ENCODE results near the gene TIPRL.

The TIPRL gene

GRCh38 chr1:168216171-168216570 lies 37.4 kb downstream of the TIPRL start:
- 90 to 95% methylated on average over 2 to 4 of the region's 4 CpGs for WGBS, 2 experiments (ENCODE audit: insufficient coverage in 2 of 2)
- no peaks in the 10 kb centered on the region for H3K4me1 ChIP-seq (ENCODE audit: control insufficient read depth, insufficient read depth, low read length, poor library complexity, severe bottlenecking)
- H3K27ac ChIP-seq (ENCODE audit: low read depth, low read length, severe bottlenecking), result no peak overlapping the region
- no peak overlapping the region for H3K4me3 ChIP-seq (ENCODE audit: extremely low read depth, insufficient read depth, low read length, poor library complexity, severe bottlenecking)
- no peaks in the 10 kb centered on the region for H3K36me3 ChIP-seq (ENCODE audit: control insufficient read depth, insufficient read depth, low read length)
- H3K9me3 ChIP-seq (ENCODE audit: control insufficient read depth, low read length), result peaks cover 3% of the 10 kb centered on the region

- no peaks in the 10 kb centered on the region for H3K36me3 ChIP-seq (ENCODE audit: control insufficient read depth, insufficient read depth, low read length)
- no peaks in the 10 kb centered on the region for H3K9me3 ChIP-seq (ENCODE audit: control insufficient read depth, low read length)
- 89 to 92% methylated on average over 2 to 4 of the region's 4 CpGs for WGBS, 2 experiments (ENCODE audit: insufficient coverage in 2 of 2)
These were observed 38.9 kb downstream of the TIPRL start for GRCh38 chr1:168217664-168218063.

DNA sequence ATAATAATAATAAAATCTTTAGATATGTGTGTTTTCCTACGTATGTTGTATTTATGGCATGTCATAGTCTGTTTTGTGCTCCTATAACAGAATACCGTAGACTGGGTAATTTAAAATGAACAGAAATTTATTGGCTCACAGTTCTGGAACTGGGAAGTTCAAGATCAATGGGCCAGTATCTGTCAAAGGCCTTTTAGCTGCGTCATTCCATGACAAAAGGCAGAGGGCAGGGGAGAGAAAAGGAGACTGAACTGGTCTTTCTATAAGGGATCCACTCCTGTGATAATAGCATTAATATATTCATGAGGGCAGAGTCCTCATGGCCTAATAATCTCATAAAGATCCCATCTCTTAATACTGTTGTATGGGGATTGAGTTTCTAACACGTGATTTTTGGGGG lies 39.9 kb downstream of the TIPRL start:
- WGBS, 2 experiments (ENCODE audit: insufficient coverage in 2 of 2), result 79 to 85% methylated on average over 2 to 4 of the region's 4 CpGs
- no peak overlapping the region for H3K4me3 ChIP-seq (ENCODE audit: extremely low read depth, insufficient read depth, low read length, poor library complexity, severe bottlenecking)
- H3K9me3 ChIP-seq (ENCODE audit: control insufficient read depth, low read length), result peaks cover 8% of the 10 kb centered on the region
- H3K36me3 ChIP-seq (ENCODE audit: control insufficient read depth, insufficient read depth, low read length), result no peaks in the 10 kb centered on the region
- H3K4me1 ChIP-seq (ENCODE audit: control insufficient read depth, insufficient read depth, low read length, poor library complexity, severe bottlenecking), result no peaks in the 10 kb centered on the region
- no peak overlapping the region for H3K27ac ChIP-seq (ENCODE audit: low read depth, low read length, severe bottlenecking)

More at GRCh38 chr1:168217664-168218063, 38.9 kb downstream of the TIPRL start:
- Histone ChIP-seq H3K27ac (ENCODE audit: low read depth, low read length, severe bottlenecking) (no peak overlapping the region), H3K4me1 (ENCODE audit: control insufficient read depth, insufficient read depth, low read length, poor library complexity, severe bottlenecking) (no peaks in the 10 kb centered on the region), H3K4me3 (ENCODE audit: extremely low read depth, insufficient read depth, low read length, poor library complexity, severe bottlenecking) (no peak overlapping the region)

- Histone ChIP-seq H3K9me3 (ENCODE audit: control insufficient read depth, low read length) (peaks cover 8% of the 10 kb centered on the region), H3K4me1 (ENCODE audit: control insufficient read depth, insufficient read depth, low read length, poor library complexity, severe bottlenecking) (no peaks in the 10 kb centered on the region), H3K4me3 (ENCODE audit: extremely low read depth, insufficient read depth, low read length, poor library complexity, severe bottlenecking) (no peak overlapping the region), H3K27ac (ENCODE audit: low read depth, low read length, severe bottlenecking) (no peak overlapping the region), H3K36me3 (ENCODE audit: control insufficient read depth, insufficient read depth, low read length) (no peaks in the 10 kb centered on the region)
- 82 to 100% methylated on average over 1 to 3 of the region's 6 CpGs for WGBS, 2 experiments (ENCODE audit: insufficient coverage in 2 of 2)
These were observed 41.7 kb downstream of the TIPRL start for GRCh38 chr1:168220470-168220871.

DNA sequence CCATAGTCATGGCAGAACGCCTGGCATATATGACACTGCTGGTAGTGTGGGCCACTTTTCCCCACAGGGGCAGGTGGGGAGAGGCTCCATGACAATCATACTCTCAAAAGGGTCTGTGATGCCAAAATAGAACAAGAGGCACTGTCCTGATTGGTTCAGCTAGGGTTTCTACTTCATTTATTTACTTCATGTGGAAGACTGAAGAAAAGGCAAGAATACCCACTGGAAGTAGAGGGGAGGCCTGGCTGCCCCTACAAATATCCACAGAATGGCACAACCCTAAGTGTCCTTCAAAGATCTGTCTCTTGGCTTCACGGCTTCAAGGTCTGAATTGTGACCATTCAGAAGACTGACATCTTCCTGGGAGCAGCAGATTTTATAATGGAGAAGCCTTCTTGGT lies 42.5 kb downstream of the TIPRL start:
- Histone ChIP-seq H3K9me3 (ENCODE audit: control insufficient read depth, low read length) (peaks cover 8% of the 10 kb centered on the region), H3K27ac (ENCODE audit: low read depth, low read length, severe bottlenecking) (no peak overlapping the region), H3K4me1 (ENCODE audit: control insufficient read depth, insufficient read depth, low read length, poor library complexity, severe bottlenecking) (no peaks in the 10 kb centered on the region), H3K4me3 (ENCODE audit: extremely low read depth, insufficient read depth, low read length, poor library complexity, severe bottlenecking) (no peak overlapping the region), H3K36me3 (ENCODE audit: control insufficient read depth, insufficient read depth, low read length) (no peaks in the 10 kb centered on the region)
- 100% methylated on average over 1 to 2 of the region's 2 CpGs for WGBS, 2 experiments (ENCODE audit: insufficient coverage in 2 of 2)

DNA sequence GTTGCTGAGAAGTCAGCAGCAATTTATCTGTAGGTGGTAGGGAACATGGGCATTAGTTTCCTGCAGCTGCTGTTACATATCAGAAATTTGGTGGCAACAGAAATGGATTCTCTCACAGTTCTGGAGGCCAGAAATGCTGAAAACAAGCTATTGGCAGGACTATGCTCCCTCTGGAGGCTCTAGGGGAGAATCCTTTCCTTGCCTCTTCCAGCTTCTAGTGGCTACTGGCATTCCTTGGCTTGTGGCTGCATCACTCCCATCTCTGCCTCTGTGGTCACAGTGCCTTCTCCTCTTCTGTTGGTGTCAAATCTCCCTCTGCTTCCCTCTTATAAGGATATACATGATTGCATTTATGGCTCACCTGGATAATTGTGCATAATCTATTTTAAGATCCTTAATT lies 44.5 kb downstream of the TIPRL start:
- H3K4me3 ChIP-seq (ENCODE audit: extremely low read depth, insufficient read depth, low read length, poor library complexity, severe bottlenecking), result no peak overlapping the region
- H3K9me3 ChIP-seq (ENCODE audit: control insufficient read depth, low read length), result peaks cover 8% of the 10 kb centered on the region
- peaks cover 8% of the 10 kb centered on the region for H3K4me1 ChIP-seq (ENCODE audit: control insufficient read depth, insufficient read depth, low read length, poor library complexity, severe bottlenecking)
- H3K36me3 ChIP-seq (ENCODE audit: control insufficient read depth, insufficient read depth, low read length), result no peaks in the 10 kb centered on the region
- H3K27ac ChIP-seq (ENCODE audit: low read depth, low read length, severe bottlenecking), result no peak overlapping the region

DNA sequence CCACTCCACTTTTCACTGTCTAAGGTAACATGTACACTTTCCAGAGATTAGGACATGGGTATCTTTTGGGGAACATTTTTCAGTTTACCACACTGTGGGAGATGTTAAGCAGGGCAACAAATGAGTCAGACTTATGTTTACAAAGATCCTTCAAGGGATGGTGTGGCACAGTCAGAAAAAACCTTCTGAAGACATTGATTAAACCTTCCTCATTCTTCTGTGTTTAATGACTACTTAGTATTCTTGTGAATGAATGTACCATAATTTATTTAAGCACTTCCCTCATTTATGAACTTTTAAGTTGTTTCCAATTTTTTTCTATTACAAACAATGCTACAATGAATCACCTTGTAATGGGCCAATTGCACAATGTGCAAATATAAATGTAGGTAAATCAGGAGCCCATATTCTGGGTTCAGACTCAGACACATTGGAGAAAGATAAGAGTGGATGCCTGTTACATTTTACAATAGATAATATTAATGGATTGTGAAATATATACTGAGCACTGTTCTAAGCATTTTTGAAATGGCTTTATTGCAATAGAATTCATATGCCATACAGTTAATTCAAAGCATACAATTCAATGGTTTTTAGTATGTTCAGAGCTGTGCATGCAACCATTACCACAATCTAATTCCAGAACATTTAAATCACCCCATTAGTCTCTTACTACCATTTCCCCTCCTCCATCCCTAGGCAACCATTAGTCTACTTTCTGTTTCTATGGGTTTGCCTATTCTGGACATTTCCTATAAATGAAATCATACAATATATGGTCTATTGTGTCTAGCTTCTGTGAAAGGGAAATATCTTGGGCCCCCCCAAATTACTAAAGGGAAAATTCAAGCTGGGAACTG lies 45.1 kb downstream of the TIPRL start:
- Histone ChIP-seq H3K4me3 (ENCODE audit: extremely low read depth, insufficient read depth, low read length, poor library complexity, severe bottlenecking) (no peak overlapping the region), H3K27ac (ENCODE audit: low read depth, low read length, severe bottlenecking) (no peak overlapping the region), H3K36me3 (ENCODE audit: control insufficient read depth, insufficient read depth, low read length) (no peaks in the 10 kb centered on the region), H3K9me3 (ENCODE audit: control insufficient read depth, low read length) (peaks cover 8% of the 10 kb centered on the region), H3K4me1 (ENCODE audit: control insufficient read depth, insufficient read depth, low read length, poor library complexity, severe bottlenecking) (peaks cover 11% of the 10 kb centered on the region)

- H3K4me3 ChIP-seq (ENCODE audit: extremely low read depth, insufficient read depth, low read length, poor library complexity, severe bottlenecking), result peak overlapping the region; percentile 83
- 88% methylated on average over 3 of the region's 3 CpGs; no CpG with 5 or more reads in 1 of the 2 experiments for WGBS, 2 experiments (ENCODE audit: insufficient coverage in 2 of 2)
- peak overlapping the region; percentile 82 for H3K27ac ChIP-seq (ENCODE audit: low read depth, low read length, severe bottlenecking)
- H3K36me3 ChIP-seq (ENCODE audit: control insufficient read depth, insufficient read depth, low read length), result peaks cover 6% of the 10 kb centered on the region
- H3K4me1 ChIP-seq (ENCODE audit: control insufficient read depth, insufficient read depth, low read length, poor library complexity, severe bottlenecking), result peaks cover 16% of the 10 kb centered on the region
- peaks cover 8% of the 10 kb centered on the region for H3K9me3 ChIP-seq (ENCODE audit: control insufficient read depth, low read length)
These were observed 46.2 kb downstream of the TIPRL start for GRCh38 chr1:168224991-168225390.

- WGBS, 2 experiments (ENCODE audit: insufficient coverage in 2 of 2), result 2 to 3% methylated on average over 39 to 56 of the region's 58 CpGs
- peaks cover 10% of the 10 kb centered on the region for H3K36me3 ChIP-seq (ENCODE audit: control insufficient read depth, insufficient read depth, low read length)
- peak within 1 kb of the TSS; percentile 83 for H3K4me3 ChIP-seq (ENCODE audit: extremely low read depth, insufficient read depth, low read length, poor library complexity, severe bottlenecking)
- peaks cover 16% of the 10 kb centered on the region for H3K4me1 ChIP-seq (ENCODE audit: control insufficient read depth, insufficient read depth, low read length, poor library complexity, severe bottlenecking)
- H3K27ac ChIP-seq (ENCODE audit: low read depth, low read length, severe bottlenecking), result peak within 1 kb of the TSS; percentile 82
- H3K9me3 ChIP-seq (ENCODE audit: control insufficient read depth, low read length), result peaks cover 8% of the 10 kb centered on the region
These were observed 46.9 kb downstream of the TIPRL start, which contains the start of gene SFT2D2 for GRCh38 chr1:168225476-168226190. Gene SFT2D2, plus strand, starts transcription at chr1:168226004. Its CDS starts 76 bp downstream, at chr1:168226080.

GRCh38 chr1:168227620-168228019 lies 48.9 kb downstream of the TIPRL start:
- Histone ChIP-seq H3K4me3 (ENCODE audit: extremely low read depth, insufficient read depth, low read length, poor library complexity, severe bottlenecking) (peak overlapping the region; percentile 83), H3K4me1 (ENCODE audit: control insufficient read depth, insufficient read depth, low read length, poor library complexity, severe bottlenecking) (peaks cover 16% of the 10 kb centered on the region), H3K36me3 (ENCODE audit: control insufficient read depth, insufficient read depth, low read length) (peaks cover 24% of the 10 kb centered on the region)

DNA sequence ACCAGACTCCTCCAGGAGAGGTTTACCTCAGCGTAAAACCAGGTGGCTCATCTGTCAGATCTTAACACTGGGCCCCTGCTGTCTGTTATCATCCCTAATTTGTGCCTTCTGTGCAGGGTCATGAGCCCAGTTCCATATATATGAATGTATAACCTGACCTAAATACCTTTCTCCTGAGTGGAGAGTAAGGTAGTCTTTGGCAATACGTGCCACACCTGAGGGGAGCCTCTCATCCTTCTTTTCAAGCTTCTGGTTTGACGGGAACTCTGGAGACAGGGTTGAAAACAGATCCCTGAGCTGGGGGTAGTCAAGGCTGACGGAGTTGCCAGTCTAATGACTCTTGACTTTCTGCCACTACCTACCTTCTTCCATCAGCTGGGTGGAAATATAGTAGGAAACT lies 51.1 kb downstream of the TIPRL start:
- WGBS, 2 experiments (ENCODE audit: insufficient coverage in 2 of 2), result 100% methylated on average over 1 of the region's 4 CpGs
- Histone ChIP-seq H3K27ac (ENCODE audit: low read depth, low read length, severe bottlenecking) (no peak overlapping the region), H3K9me3 (ENCODE audit: control insufficient read depth, low read length) (no peaks in the 10 kb centered on the region), H3K4me3 (ENCODE audit: extremely low read depth, insufficient read depth, low read length, poor library complexity, severe bottlenecking) (no peak overlapping the region), H3K4me1 (ENCODE audit: control insufficient read depth, insufficient read depth, low read length, poor library complexity, severe bottlenecking) (peaks cover 16% of the 10 kb centered on the region), H3K36me3 (ENCODE audit: control insufficient read depth, insufficient read depth, low read length) (peaks cover 43% of the 10 kb centered on the region)

More at GRCh38 chr1:168227620-168228019, 48.9 kb downstream of the TIPRL start:
- 84 to 85% methylated on average over 4 to 6 of the region's 7 CpGs for WGBS, 2 experiments (ENCODE audit: insufficient coverage in 2 of 2)
- Histone ChIP-seq H3K9me3 (ENCODE audit: control insufficient read depth, low read length) (peaks cover 8% of the 10 kb centered on the region), H3K27ac (ENCODE audit: low read depth, low read length, severe bottlenecking) (peak overlapping the region; percentile 68)
